ENCODE data around the gene PCSK6.

DNA sequence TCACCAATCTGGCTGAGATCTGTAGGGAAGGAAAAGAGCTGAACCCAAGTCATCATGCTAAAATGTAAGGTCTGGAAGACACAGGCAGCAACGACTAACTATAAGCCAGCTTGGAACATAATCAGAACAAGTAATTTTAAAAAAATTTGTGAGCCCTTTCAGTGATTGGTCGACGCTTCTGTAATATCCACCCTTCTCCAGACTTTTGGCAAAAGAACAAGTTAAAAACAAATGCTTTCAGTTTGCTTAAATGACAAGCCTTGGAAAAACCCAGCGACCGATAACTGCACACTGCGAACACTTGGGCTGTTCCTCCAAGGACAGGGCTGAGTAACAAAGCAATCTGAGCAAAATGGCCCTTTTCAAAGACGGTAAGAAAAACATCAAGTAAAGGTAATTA, 49.6 kb downstream of the PCSK6 start:
- no peak for TF ChIP-seq BHLHE40 (IDR thresholded peaks at IDR 0.05; ENCODE audit: borderline replicate concordance)
- TF ChIP-seq L3MBTL2 (conservative IDR thresholded peaks at IDR 0.05), result no peak
- no peak for TF ChIP-seq CTBP1 (IDR thresholded peaks at IDR 0.05; ENCODE audit: borderline replicate concordance)
- no peak for TF ChIP-seq TARDBP (IDR thresholded peaks at IDR 0.05)
- no peak for TF ChIP-seq FOXK2 (IDR thresholded peaks at IDR 0.05)
- TF ChIP-seq NFRKB (IDR thresholded peaks at IDR 0.05), result no peak
- TF ChIP-seq LEF1 (IDR thresholded peaks at IDR 0.05; ENCODE audit: borderline replicate concordance), result no peak
